Smooth muscle cell (in vitro differentiated cells): ENCODE measurements around the gene GABRR3. TPM values are rescaled to one million over a fixed set of nuclear protein-coding genes. Genes with fewer than 3 reads are reported as not detected.

ENCODE experiments used
- DNase-seq: peaks from one replicate; lab custom pipeline; 2025; ENCODE audit not compliant: unreplicated experiment; lab: John Stamatoyannopoulos, UW
- H2AFZ ChIP-seq: fragments of 200-600 bp; sonication (generic); 2 replicates; pipeline ENCODE4 v1.6.0; 2016; ENCODE audit warnings: antibody characterized with exemption, low read depth, mild to moderate bottlenecking
- H3F3A ChIP-seq: fragments of 200-600 bp; sonication (generic); 2 replicates; pipeline ENCODE4 v1.6.0; 2017; ENCODE audit warnings: antibody characterized with exemption, low read depth
- H3K27ac ChIP-seq: fragments of 200-600 bp; sonication (generic); 2 replicates; pipeline ENCODE4 v1.5.1; 2016; ENCODE audit warnings: low read depth, mild to moderate bottlenecking
- H3K27me3 ChIP-seq: fragments of 200-600 bp; sonication (generic); 2 replicates; pipeline ENCODE4 v1.6.1; 2016; ENCODE audit warnings: low read depth, mild to moderate bottlenecking
- H3K36me3 ChIP-seq: fragments of 200-600 bp; sonication (generic); 2 replicates; pipeline ENCODE4 v1.5.1; 2016; ENCODE audit warnings: low read depth
- H3K4me1 ChIP-seq: fragments of 200-600 bp; sonication (generic); 2 replicates; pipeline ENCODE4 v1.5.1; 2016; ENCODE audit warnings: low read depth
- H3K4me2 ChIP-seq: fragments of 200-600 bp; sonication (generic); 2 replicates; pipeline ENCODE4 v1.6.0; 2016; ENCODE audit warnings: mild to moderate bottlenecking
- H3K4me3 ChIP-seq: fragments of 200-600 bp; sonication (generic); 2 replicates; pipeline ENCODE4 v1.5.1; 2016; ENCODE audit warnings: mild to moderate bottlenecking
- H3K79me2 ChIP-seq: fragments of 200-600 bp; sonication (generic); 2 replicates; pipeline ENCODE4 v1.6.0; 2016; ENCODE audit warnings: low read depth, mild to moderate bottlenecking
- H3K9ac ChIP-seq: fragments of 200-600 bp; sonication (generic); 2 replicates; pipeline ENCODE4 v1.6.0; 2016; ENCODE audit warnings: low read depth
- H3K9me3 ChIP-seq: fragments of 200-600 bp; sonication (generic); replicated peaks from 2 replicates; pipeline ENCODE4 v1.5.1; 2016; ENCODE audit warnings: low read depth
- H4K20me1 ChIP-seq: fragments of 200-600 bp; sonication (generic); 2 replicates; pipeline ENCODE4 v1.6.0; 2016; ENCODE audit warnings: low read depth
- CTCF ChIP-seq: fragments of 200-600 bp; sonication (generic); IDR thresholded peaks from 2 replicates; pipeline ENCODE4 v1.5.1; 2017; ENCODE audit warnings: borderline replicate concordance, mild to moderate bottlenecking, antibody characterized with exemption; ENCODE audit not compliant: insufficient read depth, poor library complexity, severe bottlenecking
- WGBS: methylation state at CpG from one replicate; pipeline ENCODE4 v1.1.7; 2016; ENCODE audit warnings: low lambda C conversion rate; 5-methylcytosine and 5-hydroxymethylcytosine counted together
- polyA plus RNA-seq: library from polyadenylated mRNA; unstranded; fragments of >200 nt; fragmentation: Nextera tagmentation; extraction: Ambion mirVana; gene quantifications from 2 replicates; pipeline ENCODE4 v1.2.1, GENCODE V29; 2016
- total RNA-seq: library from RNA; depleted of rRNA; stranded (reverse); fragments of >200 nt; gene quantifications from 2 replicates; pipeline ENCODE4 v1.2.3, GENCODE V29; 2014

Gene GABRR3
- total and polyA plus RNA-seq, 2 experiments from 2014 or later, result not detected

DNA sequence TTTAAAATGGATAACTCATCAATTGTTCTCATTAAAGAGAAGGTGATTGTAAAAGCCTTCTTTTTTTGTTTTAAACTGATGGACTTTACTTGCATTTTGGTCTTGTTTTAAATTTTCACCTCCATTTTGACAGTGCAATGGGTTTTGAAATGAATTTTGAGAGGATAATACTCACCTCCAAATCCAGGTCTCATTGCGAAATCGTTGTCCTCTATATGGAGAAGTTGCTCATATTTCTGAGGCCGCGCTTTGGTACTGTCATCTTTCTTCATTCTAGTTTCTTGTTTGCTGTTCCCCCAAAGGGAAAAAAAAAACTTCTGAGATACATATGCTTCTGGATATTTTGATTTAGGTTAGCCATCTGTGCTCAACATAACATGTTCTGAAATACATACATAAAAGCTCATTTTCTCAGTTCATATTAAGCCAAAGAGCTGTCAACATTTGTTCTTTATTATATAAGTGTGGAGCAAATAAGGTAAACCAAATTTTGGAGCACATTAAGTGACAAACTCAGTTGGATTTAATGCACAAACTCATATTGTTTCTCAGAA, 9.6 kb downstream of the GABRR3 start:
- no peak for TF ChIP-seq CTCF
- no peaks in the 10 kb centered on the region for H3K36me3 ChIP-seq
- no peak overlapping the region for H3K27ac ChIP-seq
- H3K4me3 ChIP-seq, result no peak overlapping the region
- H3K9ac ChIP-seq, result no peak overlapping the region
- no peaks in the 10 kb centered on the region for H4K20me1 ChIP-seq
- DNase-seq, result no peak
- no peaks in the 10 kb centered on the region for H3K79me2 ChIP-seq
- H3K4me2 ChIP-seq, result no peak overlapping the region
- 95% methylated on average over 4 of the region's 4 CpGs for WGBS
- H3F3A ChIP-seq, result no peaks in the 10 kb centered on the region
- H3K9me3 ChIP-seq, result no peaks in the 10 kb centered on the region
- H3K27me3 ChIP-seq, result no peaks in the 10 kb centered on the region
- no peaks in the 10 kb centered on the region for H3K4me1 ChIP-seq
- no peak overlapping the region for H2AFZ ChIP-seq

- H3K4me1 ChIP-seq, result no peaks in the 10 kb centered on the region
- no peaks in the 10 kb centered on the region for H3K9me3 ChIP-seq
- H3K4me3 ChIP-seq, result no peak overlapping the region
- H3K36me3 ChIP-seq, result no peaks in the 10 kb centered on the region
- DNase-seq, result peak; percentile 81
- no peaks in the 10 kb centered on the region for H3K79me2 ChIP-seq
- no peak overlapping the region for H3K9ac ChIP-seq
- 30% methylated on average over 13 of the region's 13 CpGs for WGBS
- no peaks in the 10 kb centered on the region for H3F3A ChIP-seq
- H4K20me1 ChIP-seq, result no peaks in the 10 kb centered on the region
- H3K4me2 ChIP-seq, result no peak overlapping the region
- TF ChIP-seq CTCF, result peak; percentile 100
- H3K27ac ChIP-seq, result no peak overlapping the region
- H2AFZ ChIP-seq, result no peak overlapping the region
- H3K27me3 ChIP-seq, result no peaks in the 10 kb centered on the region
Observed at GRCh38 chr3:98022978-98023820, 11.9 kb downstream of the GABRR3 start.

GRCh38 chr3:98021830-98022560, 13.1 kb downstream of the GABRR3 start:
- H3K27ac ChIP-seq, result no peak overlapping the region
- DNase-seq, result no peak
- no peak overlapping the region for H3K4me3 ChIP-seq
- TF ChIP-seq CTCF, result no peak
- H3K4me2 ChIP-seq, result no peak overlapping the region
- no peaks in the 10 kb centered on the region for H3K4me1 ChIP-seq
- H3K36me3 ChIP-seq, result no peaks in the 10 kb centered on the region
- no peak overlapping the region for H3K9ac ChIP-seq
- WGBS, result 52% methylated on average over 5 of the region's 5 CpGs
- no peaks in the 10 kb centered on the region for H3K27me3 ChIP-seq
- H3K9me3 ChIP-seq, result no peaks in the 10 kb centered on the region
- H3F3A ChIP-seq, result no peaks in the 10 kb centered on the region
- H3K79me2 ChIP-seq, result no peaks in the 10 kb centered on the region
- no peak overlapping the region for H2AFZ ChIP-seq
- H4K20me1 ChIP-seq, result no peaks in the 10 kb centered on the region
